Measurements from ENCODE around the gene LYST. TPM values are rescaled to one million over a fixed set of nuclear protein-coding genes. Genes with fewer than 3 reads are reported as not detected.

The LYST gene
- total RNA-seq, 1 donor from 2014 or later = 11.4 TPM

DNA sequence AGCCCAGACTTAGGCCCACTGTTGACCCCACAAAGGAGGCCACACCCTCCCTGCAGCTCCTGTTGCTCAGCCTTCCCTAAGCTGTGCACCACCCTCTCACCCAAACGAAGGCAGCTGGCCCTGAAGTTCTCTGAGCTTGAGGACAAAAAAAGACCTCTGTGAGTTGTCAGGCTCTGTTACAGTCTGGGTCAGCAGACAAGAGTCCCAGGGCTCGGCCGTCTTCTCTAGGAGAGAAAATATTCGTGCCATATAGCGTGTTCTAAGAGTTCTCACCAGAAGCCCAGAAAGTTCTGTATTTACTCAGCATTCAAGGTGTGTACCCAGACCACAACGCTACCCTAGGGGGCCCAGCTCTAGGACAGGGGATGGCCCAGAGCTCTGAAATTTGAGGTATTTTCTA is 25.5 kb upstream of the LYST start:
- TF ChIP-seq, protein P1, sequence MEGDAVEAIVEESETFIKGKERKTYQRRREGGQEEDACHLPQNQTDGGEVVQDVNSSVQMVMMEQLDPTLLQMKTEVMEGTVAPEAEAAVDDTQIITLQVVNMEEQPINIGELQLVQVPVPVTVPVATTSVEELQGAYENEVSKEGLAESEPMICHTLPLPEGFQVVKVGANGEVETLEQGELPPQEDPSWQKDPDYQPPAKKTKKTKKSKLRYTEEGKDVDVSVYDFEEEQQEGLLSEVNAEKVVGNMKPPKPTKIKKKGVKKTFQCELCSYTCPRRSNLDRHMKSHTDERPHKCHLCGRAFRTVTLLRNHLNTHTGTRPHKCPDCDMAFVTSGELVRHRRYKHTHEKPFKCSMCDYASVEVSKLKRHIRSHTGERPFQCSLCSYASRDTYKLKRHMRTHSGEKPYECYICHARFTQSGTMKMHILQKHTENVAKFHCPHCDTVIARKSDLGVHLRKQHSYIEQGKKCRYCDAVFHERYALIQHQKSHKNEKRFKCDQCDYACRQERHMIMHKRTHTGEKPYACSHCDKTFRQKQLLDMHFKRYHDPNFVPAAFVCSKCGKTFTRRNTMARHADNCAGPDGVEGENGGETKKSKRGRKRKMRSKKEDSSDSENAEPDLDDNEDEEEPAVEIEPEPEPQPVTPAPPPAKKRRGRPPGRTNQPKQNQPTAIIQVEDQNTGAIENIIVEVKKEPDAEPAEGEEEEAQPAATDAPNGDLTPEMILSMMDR (IDR thresholded peaks at IDR 0.05; ENCODE audit: unreplicated experiment) = no peak
- DNase-seq (ENCODE audit: low spot score, unreplicated experiment) = no peak
- H3K27ac Mint-ChIP-seq = peak overlapping the region; percentile 83
- H3K27me3 Mint-ChIP-seq = no peaks in the 10 kb centered on the region
- H3K36me3 Mint-ChIP-seq (ENCODE audit: insufficient read depth) = peaks cover 1% of the 10 kb centered on the region
- peaks cover 3% of the 10 kb centered on the region for H3K9me3 Mint-ChIP-seq (ENCODE audit: low read depth)
- H3K4me1 Mint-ChIP-seq (ENCODE audit: low read depth) = peaks cover 31% of the 10 kb centered on the region
- no peak overlapping the region for H3K4me3 Mint-ChIP-seq (ENCODE audit: low read depth)

DNA sequence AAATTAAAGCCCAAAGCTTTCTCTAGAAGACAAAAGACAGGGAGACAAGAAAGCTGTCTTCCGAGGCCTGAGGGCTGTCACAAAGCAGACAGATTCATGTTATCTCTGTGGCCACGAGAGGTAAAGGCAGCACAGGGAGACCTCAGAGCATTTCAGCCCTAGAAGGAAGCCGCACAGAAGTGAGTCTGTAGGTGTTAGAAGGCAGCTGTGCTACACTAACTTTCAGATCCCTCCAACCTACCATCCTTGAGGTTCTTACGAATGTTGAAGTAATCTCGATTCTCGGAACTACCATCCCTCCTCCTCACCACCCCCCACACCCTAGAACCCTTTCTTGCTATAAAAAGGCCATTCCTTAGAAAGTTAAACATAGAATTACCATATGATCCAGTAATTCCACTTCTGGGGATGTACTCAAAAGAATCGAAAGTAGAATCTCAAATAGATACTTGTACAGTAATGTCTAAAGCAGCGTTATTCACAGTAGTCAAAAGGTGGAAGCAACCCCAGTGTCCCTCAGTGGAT is 21.5 kb upstream of the LYST start:
- TF ChIP-seq, protein P1 (IDR thresholded peaks at IDR 0.05; ENCODE audit: unreplicated experiment) = no peak

DNA sequence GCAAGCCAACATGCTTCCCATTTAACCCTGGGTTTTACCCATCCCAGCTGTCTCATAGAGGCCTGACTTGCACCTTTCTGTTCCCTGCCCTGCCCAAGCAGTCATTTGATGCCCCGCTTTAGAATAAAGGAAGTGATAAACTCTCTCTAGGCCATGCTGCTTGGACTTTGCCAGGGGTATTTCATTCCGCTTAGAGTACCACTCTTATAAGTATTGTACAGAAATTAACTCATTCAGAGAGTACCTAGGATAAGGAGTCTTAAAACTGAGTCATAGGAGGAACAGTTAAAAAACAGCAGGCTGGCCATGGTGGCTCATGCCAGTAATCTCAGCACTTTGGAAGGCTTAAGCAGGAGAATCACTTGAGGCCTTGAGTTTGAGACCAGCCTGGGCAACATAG is 21.0 kb upstream of the LYST start:
- Mint-ChIP-seq H3K27ac (no peak overlapping the region), H3K4me3 (ENCODE audit: low read depth) (no peak overlapping the region), H3K36me3 (ENCODE audit: insufficient read depth) (peaks cover 1% of the 10 kb centered on the region), H3K4me1 (ENCODE audit: low read depth) (peaks cover 28% of the 10 kb centered on the region), H3K9me3 (ENCODE audit: low read depth) (peaks cover 3% of the 10 kb centered on the region), H3K27me3 (peaks cover 4% of the 10 kb centered on the region)
- no peak for DNase-seq (ENCODE audit: low spot score, unreplicated experiment)
- TF ChIP-seq, protein P1 (IDR thresholded peaks at IDR 0.05; ENCODE audit: unreplicated experiment) = no peak

More for the DNA sequence above, 21.5 kb upstream of the LYST start:
- Mint-ChIP-seq H3K4me1 (ENCODE audit: low read depth) (peaks cover 33% of the 10 kb centered on the region), H3K27me3 (no peaks in the 10 kb centered on the region), H3K4me3 (ENCODE audit: low read depth) (no peak overlapping the region), H3K36me3 (ENCODE audit: insufficient read depth) (peaks cover 1% of the 10 kb centered on the region), H3K27ac (no peak overlapping the region), H3K9me3 (ENCODE audit: low read depth) (peaks cover 3% of the 10 kb centered on the region)
- DNase-seq (ENCODE audit: low spot score, unreplicated experiment) = no peak

DNA sequence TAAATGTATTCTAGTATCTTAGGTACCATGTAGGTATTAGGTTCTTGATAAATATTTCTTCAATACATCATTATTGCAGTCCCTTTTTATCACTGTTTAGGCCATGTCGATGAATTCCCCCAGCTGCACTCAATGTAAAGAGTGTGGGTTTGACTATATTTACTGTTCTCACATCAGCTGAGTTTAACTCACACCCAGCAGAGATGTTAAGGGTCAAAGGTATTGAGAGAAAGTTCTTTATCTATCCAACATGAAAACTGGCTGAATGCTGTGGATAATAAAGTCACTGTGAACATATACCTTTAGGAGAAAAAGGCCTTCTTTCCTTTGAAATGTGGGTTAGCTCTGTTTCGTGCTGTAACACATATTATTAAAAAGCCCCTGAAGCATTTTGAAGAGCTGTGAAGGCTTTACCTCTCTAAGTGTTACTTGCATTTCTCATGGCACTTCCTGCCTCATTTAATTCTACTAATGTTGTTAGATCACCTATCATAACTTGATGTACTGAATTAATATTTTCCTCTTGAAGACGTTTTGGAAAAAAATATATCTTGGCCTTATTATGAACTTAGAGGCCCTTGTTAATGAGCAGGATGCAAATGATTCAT is 19.1 kb upstream of the LYST start:
- TF ChIP-seq, protein P1 (IDR thresholded peaks at IDR 0.05; ENCODE audit: unreplicated experiment) = no peak
- H3K27me3 Mint-ChIP-seq = peaks cover 15% of the 10 kb centered on the region
- peaks cover 3% of the 10 kb centered on the region for H3K9me3 Mint-ChIP-seq (ENCODE audit: low read depth)
- no peak overlapping the region for H3K4me3 Mint-ChIP-seq (ENCODE audit: low read depth)
- peaks cover 1% of the 10 kb centered on the region for H3K36me3 Mint-ChIP-seq (ENCODE audit: insufficient read depth)
- peak overlapping the region; percentile 77 for H3K27ac Mint-ChIP-seq
- H3K4me1 Mint-ChIP-seq (ENCODE audit: low read depth) = peaks cover 18% of the 10 kb centered on the region
- no peak for DNase-seq (ENCODE audit: low spot score, unreplicated experiment)

DNA sequence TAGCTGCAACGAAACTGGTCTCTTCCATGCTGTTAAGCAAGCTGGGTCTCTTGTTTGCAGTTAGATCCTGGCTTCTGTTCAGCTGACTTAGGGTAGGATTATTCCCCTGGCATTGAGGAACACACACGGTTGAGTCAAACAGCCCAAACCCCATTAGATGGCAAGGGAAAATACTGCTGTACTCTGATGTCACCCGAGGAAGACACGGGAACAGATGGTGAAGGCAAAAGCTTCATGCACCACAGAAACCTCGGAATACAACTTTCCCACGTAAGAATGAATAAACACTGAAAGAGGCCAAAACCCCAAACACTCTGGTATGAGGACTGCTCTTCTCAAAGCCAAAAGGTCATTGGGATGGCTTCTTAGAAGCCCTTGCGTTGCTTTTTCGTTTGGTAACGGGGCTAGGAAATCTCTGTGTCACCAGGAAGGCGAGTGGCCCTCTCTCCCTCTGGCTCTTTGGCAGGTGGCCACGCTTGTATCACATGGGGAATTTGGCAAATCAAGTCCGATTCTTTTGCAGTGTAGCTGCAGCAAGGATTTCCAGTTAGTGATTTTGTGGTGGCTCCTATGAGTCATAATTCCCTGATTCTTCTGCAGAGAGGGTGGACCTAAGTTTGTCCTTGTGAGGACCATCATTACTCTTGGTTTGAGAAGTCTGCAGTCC is 16.7 kb upstream of the LYST start:
- H3K36me3 Mint-ChIP-seq (ENCODE audit: insufficient read depth) = no peaks in the 10 kb centered on the region

More for the DNA sequence above, 16.7 kb upstream of the LYST start:
- H3K27me3 Mint-ChIP-seq = peaks cover 15% of the 10 kb centered on the region
- no peaks in the 10 kb centered on the region for H3K9me3 Mint-ChIP-seq (ENCODE audit: low read depth)
- TF ChIP-seq, protein P1 (IDR thresholded peaks at IDR 0.05; ENCODE audit: unreplicated experiment) = no peak
- no peak for DNase-seq (ENCODE audit: low spot score, unreplicated experiment)
- H3K4me1 Mint-ChIP-seq (ENCODE audit: low read depth) = peaks cover 14% of the 10 kb centered on the region
- no peak overlapping the region for H3K4me3 Mint-ChIP-seq (ENCODE audit: low read depth)
- no peak overlapping the region for H3K27ac Mint-ChIP-seq

All from progenitor cell of endocrine pancreas (in vitro differentiated cells).